HG02943 (cell line): ENCODE data around the gene SYNE1.

Experiments
- ATAC-seq: cut with Tn5 transposase; IDR thresholded peaks from one replicate; pipeline ENCODE4 v1.9.1; 2021; ENCODE audit warnings: mild to moderate bottlenecking, low read depth, moderate library complexity; ENCODE audit not compliant: unreplicated experiment

The SYNE1 gene

GRCh38 chr6:152121910-152122309 lies 515.3 kb downstream of the SYNE1 start:
- no peak for ATAC-seq

GRCh38 chr6:152119831-152120230 lies 517.3 kb downstream of the SYNE1 start:
- no peak for ATAC-seq

GRCh38 chr6:152118678-152119077 lies 518.5 kb downstream of the SYNE1 start:
- ATAC-seq, result no peak

GRCh38 chr6:152118224-152118623 lies 518.9 kb downstream of the SYNE1 start:
- ATAC-seq, result no peak

GRCh38 chr6:152117156-152118133 lies 519.7 kb downstream of the SYNE1 start:
- ATAC-seq, result peak; percentile 57

- no peak for ATAC-seq
Measured at GRCh38 chr6:152112491-152113261, 524.5 kb downstream of the SYNE1 start.

- ATAC-seq, result no peak
Measured at GRCh38 chr6:152110886-152111820, 526.0 kb downstream of the SYNE1 start.

- no peak for ATAC-seq
Measured at GRCh38 chr6:152107973-152108372, 529.2 kb downstream of the SYNE1 start.

GRCh38 chr6:152100183-152100618 lies 537.0 kb downstream of the SYNE1 start:
- no peak for ATAC-seq

GRCh38 chr6:152099446-152100182 lies 537.5 kb downstream of the SYNE1 start:
- ATAC-seq, result no peak

- no peak for ATAC-seq
Measured at GRCh38 chr6:152098683-152099082, 538.5 kb downstream of the SYNE1 start.

GRCh38 chr6:152096863-152097496 lies 540.2 kb downstream of the SYNE1 start:
- ATAC-seq, result no peak

- ATAC-seq, result no peak
Measured at GRCh38 chr6:152094992-152095592, 542.1 kb downstream of the SYNE1 start.

- no peak for ATAC-seq
Measured at GRCh38 chr6:152094276-152094675, 542.9 kb downstream of the SYNE1 start.

GRCh38 chr6:152093711-152094110 lies 543.5 kb downstream of the SYNE1 start:
- no peak for ATAC-seq

GRCh38 chr6:152091851-152092341 lies 545.3 kb downstream of the SYNE1 start:
- ATAC-seq, result no peak

GRCh38 chr6:152091201-152091600 lies 546.0 kb downstream of the SYNE1 start:
- ATAC-seq, result no peak

- ATAC-seq, result no peak
Measured at GRCh38 chr6:152089992-152090391, 547.2 kb downstream of the SYNE1 start.

- no peak for ATAC-seq
Measured at GRCh38 chr6:152087701-152088100, 549.5 kb downstream of the SYNE1 start.
